HG03135 (cell line): Measurements from ENCODE around the gene ALDOA.
"Not testable (repeated sequence)": the region's sequence is repeated elsewhere in the genome, so short reads cannot be mapped to it uniquely, and the experiment has no call there.

Source experiments
- ATAC-seq: cut with Tn5 transposase; IDR thresholded peaks from one replicate; pipeline ENCODE4 v1.9.1; 2021; ENCODE audit warnings: mild to moderate bottlenecking, moderate library complexity; ENCODE audit not compliant: unreplicated experiment

ALDOA gene

GRCh38 chr16:30065102-30065942 is at the start of gene ALDOA:
ALDOA (plus strand) TSS chr16:30065760; CDS start chr16:30066898, 1,138 bp downstream.
- peak; percentile 71 for ATAC-seq

- no peak for ATAC-seq
These were observed 48.8 kb upstream of the ALDOA start for GRCh38 chr16:30016555-30017276.

- no peak for ATAC-seq
These were observed 48.3 kb upstream of the ALDOA start for GRCh38 chr16:30017277-30017656.

GRCh38 chr16:30017937-30018336 is 47.6 kb upstream of the ALDOA start:
- ATAC-seq = not testable (repeated sequence)

- ATAC-seq = no peak
These were observed 46.8 kb upstream of the ALDOA start for GRCh38 chr16:30018731-30019158.

- ATAC-seq = no peak
These were observed 42.7 kb upstream of the ALDOA start, which contains the start of gene C16orf92 for GRCh38 chr16:30022887-30023286. C16orf92 (plus strand) TSS chr16:30023198; CDS start chr16:30023341, 143 bp downstream.

GRCh38 chr16:30023586-30023985 is 42.0 kb upstream of the ALDOA start:
- ATAC-seq = no peak

GRCh38 chr16:30024451-30024850 is 41.1 kb upstream of the ALDOA start:
- no peak for ATAC-seq

- ATAC-seq = no peak
These were observed 40.4 kb upstream of the ALDOA start for GRCh38 chr16:30025156-30025555.

- ATAC-seq = no peak
These were observed 40.0 kb upstream of the ALDOA start for GRCh38 chr16:30025574-30025973.

- no peak for ATAC-seq
These were observed 39.1 kb upstream of the ALDOA start for GRCh38 chr16:30026449-30026848.

- ATAC-seq = no peak
These were observed 37.7 kb upstream of the ALDOA start for GRCh38 chr16:30027588-30028437.

GRCh38 chr16:30028438-30029076 is 37.0 kb upstream of the ALDOA start:
- ATAC-seq = no peak

- no peak for ATAC-seq
These were observed 35.4 kb upstream of the ALDOA start for GRCh38 chr16:30030011-30030685.

- ATAC-seq = no peak
These were observed 34.6 kb upstream of the ALDOA start, which contains the start of gene TLCD3B for GRCh38 chr16:30030841-30031413. TLCD3B (minus strand) TSS chr16:30031271; CDS start chr16:30030527, 744 bp downstream.

GRCh38 chr16:30031477-30031918 is 34.1 kb upstream of the ALDOA start:
- ATAC-seq = no peak

GRCh38 chr16:30032083-30032819 is 33.3 kb upstream of the ALDOA start:
- no peak for ATAC-seq

- ATAC-seq = no peak
These were observed 32.3 kb upstream of the ALDOA start for GRCh38 chr16:30033270-30033669.

GRCh38 chr16:30040221-30040620 is 25.3 kb upstream of the ALDOA start:
- ATAC-seq = no peak
